Body of pancreas (tissue), 4 donors: ENCODE data around the gene EOGT.

Experiments
- POLR2A ChIP-seq, 3 donors: fragments of 450-650 bp; IDR thresholded peaks; one replicate each; pipeline ENCODE4 v1.6.1; 2016; ENCODE audit warnings: antibody characterized with exemption in 3 of 3, mild to moderate bottlenecking in 2 of 3
- TF ChIP-seq, protein P1 (sequence below), 7 experiments: fragments of 450-650 bp in 4 of 7; fragments of 200-600 bp in 3 of 7; sonication (generic) in 3 of 7; IDR thresholded peaks; one replicate each; pipeline ENCODE4 v1.5.1; 2016 to 2019; ENCODE audit warnings: antibody characterized with exemption in 7 of 7

GRCh38 chr3:68957895-68958294 lies 55.6 kb downstream of the EOGT start:
- no peak for TF ChIP-seq POLR2A (IDR thresholded peaks at IDR 0.05)
- TF ChIP-seq, protein P1, sequence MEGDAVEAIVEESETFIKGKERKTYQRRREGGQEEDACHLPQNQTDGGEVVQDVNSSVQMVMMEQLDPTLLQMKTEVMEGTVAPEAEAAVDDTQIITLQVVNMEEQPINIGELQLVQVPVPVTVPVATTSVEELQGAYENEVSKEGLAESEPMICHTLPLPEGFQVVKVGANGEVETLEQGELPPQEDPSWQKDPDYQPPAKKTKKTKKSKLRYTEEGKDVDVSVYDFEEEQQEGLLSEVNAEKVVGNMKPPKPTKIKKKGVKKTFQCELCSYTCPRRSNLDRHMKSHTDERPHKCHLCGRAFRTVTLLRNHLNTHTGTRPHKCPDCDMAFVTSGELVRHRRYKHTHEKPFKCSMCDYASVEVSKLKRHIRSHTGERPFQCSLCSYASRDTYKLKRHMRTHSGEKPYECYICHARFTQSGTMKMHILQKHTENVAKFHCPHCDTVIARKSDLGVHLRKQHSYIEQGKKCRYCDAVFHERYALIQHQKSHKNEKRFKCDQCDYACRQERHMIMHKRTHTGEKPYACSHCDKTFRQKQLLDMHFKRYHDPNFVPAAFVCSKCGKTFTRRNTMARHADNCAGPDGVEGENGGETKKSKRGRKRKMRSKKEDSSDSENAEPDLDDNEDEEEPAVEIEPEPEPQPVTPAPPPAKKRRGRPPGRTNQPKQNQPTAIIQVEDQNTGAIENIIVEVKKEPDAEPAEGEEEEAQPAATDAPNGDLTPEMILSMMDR (IDR thresholded peaks at IDR 0.05): no peak
